Erythroblast (primary cell): ENCODE measurements around the gene MCM5.

Experiments
- GATA1 ChIP-seq: IDR thresholded peaks from 2 replicates; pipeline ENCODE4 v1.6.1; 2011; ENCODE audit warnings: low read depth, mild to moderate bottlenecking, control low read depth, low read length, moderate library complexity
- POLR2A ChIP-seq: IDR thresholded peaks from 2 replicates; pipeline ENCODE4 v1.6.1; 2011; ENCODE audit warnings: mild to moderate bottlenecking, low read length

DNA sequence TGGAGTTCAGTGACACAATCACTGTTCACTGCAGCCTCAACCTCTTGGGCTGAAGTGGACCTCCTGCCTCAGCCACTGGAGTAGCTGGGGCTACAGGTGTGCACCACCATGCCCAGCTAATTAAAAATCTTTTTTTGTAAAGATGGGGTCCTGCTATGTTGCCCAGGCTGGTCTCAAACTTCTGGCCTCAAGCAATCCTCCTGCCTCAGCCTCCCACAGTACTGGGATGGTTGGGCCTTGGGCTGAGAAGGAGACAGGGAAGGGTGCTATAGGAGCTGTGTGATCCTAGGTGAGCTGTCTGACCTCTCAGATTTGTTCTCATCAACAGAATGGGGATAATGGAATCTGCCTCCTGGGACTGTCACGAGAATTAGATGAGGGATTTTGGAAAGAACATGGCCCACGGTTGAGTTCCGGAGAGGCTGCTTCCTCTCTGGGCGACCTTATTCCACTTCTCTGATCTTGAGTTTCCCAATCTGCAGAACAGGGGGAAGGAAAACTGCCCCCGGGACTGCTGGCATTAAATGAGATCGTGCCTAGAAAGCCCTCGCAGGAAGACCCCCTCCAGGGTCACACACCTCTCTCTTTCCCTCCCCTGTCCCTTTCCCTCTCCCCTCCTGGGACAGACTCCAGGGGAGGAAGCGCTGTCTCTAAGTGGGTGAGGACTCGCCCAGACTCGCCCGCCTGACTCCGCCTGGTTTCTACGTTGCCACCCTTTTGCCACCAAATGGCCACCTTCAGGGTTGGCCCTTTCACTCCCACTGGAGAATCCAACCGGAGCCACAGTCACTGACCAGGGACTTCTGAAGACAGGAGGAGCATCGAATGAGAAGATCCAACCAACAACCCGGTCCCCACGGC lies 50.1 kb downstream of the MCM5 start:
- TF ChIP-seq POLR2A = no peak
- no peak for TF ChIP-seq GATA1
